Mesenchymal stem cell (in vitro differentiated cells and primary cell): ENCODE data around the gene KCNQ4.

Source experiments
- DNase-seq: peaks from one replicate; pipeline ENCODE4 v3.0.0-alpha.2; 2013
- H2AFZ ChIP-seq: one replicate; pipeline ENCODE4 v1.6.1; 2013; ENCODE audit warnings: low read depth, mild to moderate bottlenecking, control low read depth, inconsistent platforms, low read length, moderate library complexity
- H2AK5ac ChIP-seq: 2 replicates; pipeline ENCODE4 v1.6.1; 2013; ENCODE audit warnings: low read length, moderate library complexity, mild to moderate bottlenecking, inconsistent platforms; ENCODE audit not compliant: severe bottlenecking
- H2BK120ac ChIP-seq: one replicate; pipeline ENCODE4 v1.6.1; 2013; ENCODE audit warnings: low read depth, mild to moderate bottlenecking, inconsistent platforms, low read length, moderate library complexity
- H2BK12ac ChIP-seq, 2 experiments: one replicate each; pipeline ENCODE4 v1.6.1; 2013; ENCODE audit warnings: inconsistent platforms in 2 of 2, low read length in 2 of 2, mild to moderate bottlenecking in 2 of 2, moderate library complexity in 2 of 2, control low read depth in 1 of 2
- H2BK15ac ChIP-seq: one replicate; pipeline ENCODE4 v1.6.1; 2013; ENCODE audit warnings: mild to moderate bottlenecking, low read depth, inconsistent platforms; ENCODE audit not compliant: poor library complexity, severe bottlenecking
- H2BK5ac ChIP-seq: 2 replicates; pipeline ENCODE4 v1.6.1; 2013; ENCODE audit warnings: low read depth, mild to moderate bottlenecking, low read length, control low read depth, inconsistent platforms; ENCODE audit not compliant: poor library complexity, severe bottlenecking
- H3K14ac ChIP-seq, 2 experiments: one replicate each; pipeline ENCODE4 v1.6.1; 2013; ENCODE audit warnings: inconsistent platforms in 2 of 2, low read length in 2 of 2, control low read depth in 1 of 2, mild to moderate bottlenecking in 1 of 2, moderate library complexity in 1 of 2
- H3K18ac ChIP-seq, 2 experiments: one replicate each; pipeline ENCODE4 v1.6.1; 2013; ENCODE audit warnings: inconsistent platforms in 2 of 2, low read length in 2 of 2, control low read depth in 1 of 2, low read depth in 1 of 2, mild to moderate bottlenecking in 1 of 2
- H3K23ac ChIP-seq, 2 experiments: one replicate each; pipeline ENCODE4 v1.6.1; 2013; ENCODE audit warnings: inconsistent platforms in 2 of 2, low read length in 2 of 2, mild to moderate bottlenecking in 2 of 2, moderate library complexity in 2 of 2, control low read depth in 1 of 2
- H3K27ac ChIP-seq: 2 replicates; pipeline ENCODE4 v1.5.1; 2013; ENCODE audit warnings: mild to moderate bottlenecking, moderate library complexity, low read length, control low read depth, inconsistent platforms; ENCODE audit not compliant: poor library complexity, severe bottlenecking
- H3K27me3 ChIP-seq, 2 experiments: 2 replicates each; pipeline versions ENCODE4 v1.6.1 to v1.7.0; 2013; ENCODE audit warnings: low read length in 2 of 2, mild to moderate bottlenecking in 2 of 2, moderate library complexity in 2 of 2, control low read depth in 1 of 2, inconsistent platforms in 1 of 2; ENCODE audit not compliant: control insufficient read depth in 1 of 2, insufficient read depth in 1 of 2
- H3K36me3 ChIP-seq, 2 experiments: 2 replicates each; pipeline versions ENCODE4 v1.6.1 to v1.7.0; 2013; ENCODE audit warnings: low read length in 2 of 2, control low read depth in 1 of 2, inconsistent platforms in 1 of 2, low read depth in 1 of 2, mild to moderate bottlenecking in 1 of 2; ENCODE audit not compliant: insufficient read depth in 2 of 2, control insufficient read depth in 1 of 2
- H3K4ac ChIP-seq, 2 experiments: one replicate each; pipeline ENCODE4 v1.6.1; 2013; ENCODE audit warnings: inconsistent platforms in 2 of 2, low read length in 2 of 2, mild to moderate bottlenecking in 2 of 2, moderate library complexity in 2 of 2, control low read depth in 1 of 2, low read depth in 1 of 2
- H3K4me1 ChIP-seq: 2 replicates; pipeline ENCODE4 v1.6.1; 2013; ENCODE audit warnings: low read depth, low read length, control low read depth; ENCODE audit not compliant: control insufficient read depth, insufficient read depth
- H3K4me2 ChIP-seq: 2 replicates; pipeline ENCODE4 v1.6.1; 2013; ENCODE audit warnings: low read length, mild to moderate bottlenecking, inconsistent platforms; ENCODE audit not compliant: poor library complexity, severe bottlenecking
- H3K4me3 ChIP-seq, 2 experiments: 2 replicates each; pipeline versions ENCODE4 v1.5.1 to v1.7.0; 2013; ENCODE audit warnings: low read length in 2 of 2, mild to moderate bottlenecking in 2 of 2, control low read depth in 1 of 2, low read depth in 1 of 2; ENCODE audit not compliant: insufficient read depth in 1 of 2
- H3K79me1 ChIP-seq: replicated peaks from 2 replicates; pipeline ENCODE4 v1.6.1; 2013; ENCODE audit warnings: mild to moderate bottlenecking, control low read depth, low read length, inconsistent platforms; ENCODE audit not compliant: poor library complexity, severe bottlenecking
- H3K9ac ChIP-seq: 2 replicates; pipeline ENCODE4 v1.7.0; 2013; ENCODE audit warnings: mild to moderate bottlenecking, low read length, moderate library complexity
- H3K9me3 ChIP-seq: 2 replicates; pipeline ENCODE4 v1.7.0; 2013; ENCODE audit warnings: mild to moderate bottlenecking, low read length; ENCODE audit not compliant: control insufficient read depth
- H4K8ac ChIP-seq: one replicate; pipeline ENCODE4 v1.6.1; 2013; ENCODE audit warnings: inconsistent platforms, mild to moderate bottlenecking, low read length, moderate library complexity
- H4K91ac ChIP-seq: one replicate; pipeline ENCODE4 v1.6.1; 2013; ENCODE audit warnings: mild to moderate bottlenecking, low read length, inconsistent platforms
- WGBS: methylation state at CpG from one replicate; pipeline ENCODE4 v1.1.7; 2013; ENCODE audit warnings: mixed read lengths; 5-methylcytosine and 5-hydroxymethylcytosine counted together

Gene KCNQ4

DNA sequence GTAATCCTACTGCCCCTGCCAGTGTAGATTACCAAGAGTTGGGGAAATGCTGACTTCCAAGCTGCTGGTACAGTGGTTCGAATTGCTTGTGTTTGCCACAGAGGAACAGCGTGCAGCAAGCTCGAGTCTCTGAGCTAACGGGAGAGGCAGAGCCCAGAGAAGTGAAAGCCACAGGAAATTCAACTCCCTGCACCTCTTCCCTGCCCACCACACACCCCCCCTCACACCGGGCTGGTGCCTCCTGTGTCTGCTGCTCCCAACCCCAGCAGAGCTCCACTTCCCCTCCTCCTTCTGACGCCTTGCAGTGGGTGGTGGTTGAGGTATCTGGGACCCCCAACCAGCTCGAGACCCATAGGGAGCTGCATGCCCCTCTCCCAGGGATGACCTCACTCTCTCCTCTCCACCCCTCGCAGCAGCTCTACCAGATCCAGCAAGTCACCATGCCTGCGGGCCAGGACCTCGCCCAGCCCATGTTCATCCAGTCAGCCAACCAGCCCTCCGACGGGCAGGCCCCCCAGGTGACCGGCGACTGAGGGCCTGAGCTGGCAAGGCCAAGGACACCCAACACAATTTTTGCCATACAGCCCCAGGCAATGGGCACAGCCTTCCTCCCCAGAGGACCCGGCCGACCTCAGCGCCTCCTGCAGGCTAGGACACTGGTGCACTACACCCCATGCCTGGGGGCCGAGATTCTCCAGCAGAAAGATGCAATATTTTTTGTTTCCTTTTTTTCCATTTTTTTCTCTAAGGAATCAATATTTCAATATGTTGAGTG is 13.1 kb upstream of the KCNQ4 start:
- Histone ChIP-seq H3K4ac (no peak overlapping the region), H4K8ac (no peak overlapping the region)

DNA sequence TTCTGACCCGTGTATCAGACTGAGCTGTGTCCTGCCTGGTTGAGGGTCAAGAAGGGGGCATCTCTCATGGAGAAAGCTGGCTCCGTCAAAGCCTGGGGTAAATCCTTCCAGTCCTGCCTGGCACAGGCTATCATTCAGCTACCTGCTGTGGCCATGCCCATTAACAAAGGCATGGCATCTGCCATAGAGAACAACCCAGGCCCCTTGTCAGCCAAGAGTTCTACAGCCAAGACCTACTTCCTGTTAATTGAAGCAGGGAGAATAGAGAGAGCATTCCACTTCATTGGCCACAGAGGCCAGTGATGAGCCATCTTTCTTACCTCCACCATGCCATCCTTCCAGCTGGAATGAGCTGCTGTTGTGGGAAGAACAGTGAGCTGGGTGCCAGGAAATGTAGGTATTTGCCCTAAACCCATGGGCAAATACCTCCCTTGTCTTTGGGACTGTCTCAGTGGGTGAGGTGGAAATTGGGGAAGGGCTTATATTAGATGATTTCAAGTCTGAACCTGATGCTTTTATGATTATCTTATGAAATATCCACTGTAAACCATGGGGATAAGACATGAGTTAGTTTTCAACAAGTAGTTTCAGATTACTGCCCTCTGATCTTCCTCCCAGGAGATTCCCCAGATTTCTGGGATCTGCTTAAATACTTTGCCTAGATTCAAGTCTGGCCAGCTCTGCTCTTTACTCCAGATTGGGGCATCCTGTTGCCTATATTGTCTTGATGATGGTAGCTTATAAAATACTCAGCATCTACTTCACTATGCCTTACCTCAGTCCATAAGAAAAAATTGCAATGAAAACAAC is 11.2 kb upstream of the KCNQ4 start:
- H3K9ac ChIP-seq: no peak overlapping the region
- no peak overlapping the region for H2AFZ ChIP-seq
- H3K27ac ChIP-seq: no peak overlapping the region
- DNase-seq: no peak
- no peak overlapping the region for H3K23ac ChIP-seq
- H2BK5ac ChIP-seq: no peak overlapping the region
- peaks cover 12% of the 10 kb centered on the region for H3K9me3 ChIP-seq
- H3K4me3 ChIP-seq: no peak overlapping the region
- no peak overlapping the region for H3K4ac ChIP-seq
- peaks cover 51 to 54% of the 10 kb centered on the region in 2 experiments for H3K36me3 ChIP-seq
- H2BK15ac ChIP-seq: no peak overlapping the region
- no peak overlapping the region for H2BK12ac ChIP-seq
- H3K4me2 ChIP-seq: no peak overlapping the region
- H3K27me3 ChIP-seq: no peaks in the 10 kb centered on the region
- H4K8ac ChIP-seq: no peak overlapping the region
- no peak overlapping the region for H4K91ac ChIP-seq
- H2AK5ac ChIP-seq: no peak overlapping the region
- no peak overlapping the region for H3K18ac ChIP-seq
- 98% methylated on average over 2 of the region's 2 CpGs for WGBS
- no peak overlapping the region for H3K14ac ChIP-seq
- no peak overlapping the region for H2BK120ac ChIP-seq
- H3K79me1 ChIP-seq: peaks cover 6% of the 10 kb centered on the region
- H3K4me1 ChIP-seq: peaks cover 5% of the 10 kb centered on the region

More for the DNA sequence above, 13.1 kb upstream of the KCNQ4 start:
- H3K79me1 ChIP-seq: peaks cover 17% of the 10 kb centered on the region
- H2AFZ ChIP-seq: no peak overlapping the region
- H3K23ac ChIP-seq: no peak overlapping the region
- H3K27ac ChIP-seq: no peak overlapping the region
- no peak overlapping the region for H3K14ac ChIP-seq
- no peak overlapping the region for H3K4me2 ChIP-seq
- 89% methylated on average over 17 of the region's 18 CpGs for WGBS
- H3K4me3 ChIP-seq: peak overlapping the region in 1 of 2 experiments; percentile 21
- no peak overlapping the region for H4K91ac ChIP-seq
- DNase-seq: no peak
- peaks cover 61 to 66% of the 10 kb centered on the region in 2 experiments for H3K36me3 ChIP-seq
- H2BK120ac ChIP-seq: no peak overlapping the region
- H3K18ac ChIP-seq: no peak overlapping the region
- H3K4me1 ChIP-seq: peaks cover 5% of the 10 kb centered on the region
- no peak overlapping the region for H3K9ac ChIP-seq
- no peak overlapping the region for H2BK5ac ChIP-seq
- H2BK12ac ChIP-seq: no peak overlapping the region
- no peak overlapping the region for H2AK5ac ChIP-seq
- H3K9me3 ChIP-seq: no peaks in the 10 kb centered on the region
- no peak overlapping the region for H2BK15ac ChIP-seq
- H3K27me3 ChIP-seq: no peaks in the 10 kb centered on the region

DNA sequence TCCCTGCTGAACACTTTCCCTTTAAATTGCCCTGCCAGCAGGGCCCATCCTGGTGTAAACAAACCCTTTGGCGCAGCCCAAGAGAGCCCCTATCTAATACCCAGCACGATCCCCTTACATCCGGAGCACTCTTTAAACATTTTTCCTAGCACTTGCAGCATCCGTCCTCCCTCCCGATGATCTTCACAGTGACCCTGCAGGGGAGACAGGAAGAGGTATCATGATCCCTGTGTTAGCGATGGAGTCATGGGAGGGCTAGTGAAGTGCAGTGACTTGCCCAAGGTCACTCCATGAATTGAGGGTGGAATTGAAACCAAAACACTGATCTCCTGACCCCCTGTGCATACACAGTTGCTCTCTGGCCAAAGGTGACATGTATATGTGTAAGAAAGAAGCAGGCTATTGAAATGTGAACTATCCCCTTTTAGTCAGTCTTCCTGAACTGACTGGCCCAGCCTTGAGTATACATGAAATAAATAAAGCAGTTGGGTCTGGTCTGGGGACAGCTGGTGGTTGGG is 9.8 kb upstream of the KCNQ4 start:
- Histone ChIP-seq H2BK15ac (no peak overlapping the region), H2BK12ac (no peak overlapping the region), H2BK120ac (no peak overlapping the region), H3K27ac (no peak overlapping the region), H3K27me3 (no peaks in the 10 kb centered on the region), H3K4ac (no peak overlapping the region), H3K9ac (no peak overlapping the region), H3K4me3 (no peak overlapping the region), H4K91ac (no peak overlapping the region), H3K18ac (no peak overlapping the region), H2BK5ac (no peak overlapping the region), H3K79me1 (peaks cover 4% of the 10 kb centered on the region), H4K8ac (no peak overlapping the region), H3K14ac (no peak overlapping the region), H3K36me3 (peaks cover 41 to 44% of the 10 kb centered on the region in 2 experiments), H2AFZ (no peak overlapping the region), H2AK5ac (no peak overlapping the region), H3K23ac (no peak overlapping the region), H3K4me2 (no peak overlapping the region), H3K9me3 (peaks cover 13% of the 10 kb centered on the region), H3K4me1 (peaks cover 6% of the 10 kb centered on the region)
- no peak for DNase-seq
- WGBS: 51% methylated on average over 6 of the region's 6 CpGs
